Hippocampal formation (tissue), 2 donors: Measurements from ENCODE around the gene AGPAT3.

Experiments
- DNase-seq, 2 donors: peaks; one replicate each; lab custom pipeline; 2025; lab: John Stamatoyannopoulos, UW

Gene AGPAT3

GRCh38 chr21:43957128-43957571 lies 92.1 kb downstream of the AGPAT3 start:
- DNase-seq, result no peak

GRCh38 chr21:43957611-43958362 lies 92.8 kb downstream of the AGPAT3 start:
- DNase-seq, result no peak

- no peak for DNase-seq
These were observed 93.5 kb downstream of the AGPAT3 start for GRCh38 chr21:43958364-43959158.

- no peak for DNase-seq
These were observed 94.5 kb downstream of the AGPAT3 start for GRCh38 chr21:43959231-43960116.

GRCh38 chr21:43961382-43961909 lies 96.4 kb downstream of the AGPAT3 start:
- DNase-seq, result no peak

GRCh38 chr21:43965911-43966585 lies 101.0 kb downstream of the AGPAT3 start:
- DNase-seq, result no peak

GRCh38 chr21:43966946-43967512 lies 102.0 kb downstream of the AGPAT3 start:
- DNase-seq, result no peak

GRCh38 chr21:43967981-43968380 lies 103.0 kb downstream of the AGPAT3 start:
- DNase-seq, result no peak

- DNase-seq, result no peak
These were observed 103.5 kb downstream of the AGPAT3 start for GRCh38 chr21:43968410-43969114.

- no peak for DNase-seq
These were observed 104.1 kb downstream of the AGPAT3 start for GRCh38 chr21:43969115-43969444.

GRCh38 chr21:43970551-43970950 lies 105.5 kb downstream of the AGPAT3 start:
- no peak for DNase-seq

GRCh38 chr21:43971201-43971991 lies 106.4 kb downstream of the AGPAT3 start:
- DNase-seq, result no peak

GRCh38 chr21:43971992-43972255 lies 106.9 kb downstream of the AGPAT3 start:
- DNase-seq, result no peak

GRCh38 chr21:43972850-43973633 lies 108.0 kb downstream of the AGPAT3 start:
- no peak for DNase-seq

GRCh38 chr21:43973634-43973955 lies 108.6 kb downstream of the AGPAT3 start:
- no peak for DNase-seq

GRCh38 chr21:43974791-43975468 lies 109.9 kb downstream of the AGPAT3 start:
- DNase-seq, result no peak

GRCh38 chr21:43975469-43976098 lies 110.6 kb downstream of the AGPAT3 start:
- peak in 1 of 2 donors; percentile 63 for DNase-seq

- DNase-seq, result no peak
These were observed 111.6 kb downstream of the AGPAT3 start for GRCh38 chr21:43976661-43977060.
